GM18498 (cell line): ENCODE measurements around the gene ALG8.
"Not testable (repeated sequence)": the region's sequence is repeated elsewhere in the genome, so short reads cannot be mapped to it uniquely, and the experiment has no call there.

ENCODE experiments used
- ATAC-seq: cut with Tn5 transposase; IDR thresholded peaks from one replicate; pipeline ENCODE4 v1.9.1; 2021; ENCODE audit warnings: mild to moderate bottlenecking, moderate library complexity; ENCODE audit not compliant: unreplicated experiment

Gene ALG8

DNA sequence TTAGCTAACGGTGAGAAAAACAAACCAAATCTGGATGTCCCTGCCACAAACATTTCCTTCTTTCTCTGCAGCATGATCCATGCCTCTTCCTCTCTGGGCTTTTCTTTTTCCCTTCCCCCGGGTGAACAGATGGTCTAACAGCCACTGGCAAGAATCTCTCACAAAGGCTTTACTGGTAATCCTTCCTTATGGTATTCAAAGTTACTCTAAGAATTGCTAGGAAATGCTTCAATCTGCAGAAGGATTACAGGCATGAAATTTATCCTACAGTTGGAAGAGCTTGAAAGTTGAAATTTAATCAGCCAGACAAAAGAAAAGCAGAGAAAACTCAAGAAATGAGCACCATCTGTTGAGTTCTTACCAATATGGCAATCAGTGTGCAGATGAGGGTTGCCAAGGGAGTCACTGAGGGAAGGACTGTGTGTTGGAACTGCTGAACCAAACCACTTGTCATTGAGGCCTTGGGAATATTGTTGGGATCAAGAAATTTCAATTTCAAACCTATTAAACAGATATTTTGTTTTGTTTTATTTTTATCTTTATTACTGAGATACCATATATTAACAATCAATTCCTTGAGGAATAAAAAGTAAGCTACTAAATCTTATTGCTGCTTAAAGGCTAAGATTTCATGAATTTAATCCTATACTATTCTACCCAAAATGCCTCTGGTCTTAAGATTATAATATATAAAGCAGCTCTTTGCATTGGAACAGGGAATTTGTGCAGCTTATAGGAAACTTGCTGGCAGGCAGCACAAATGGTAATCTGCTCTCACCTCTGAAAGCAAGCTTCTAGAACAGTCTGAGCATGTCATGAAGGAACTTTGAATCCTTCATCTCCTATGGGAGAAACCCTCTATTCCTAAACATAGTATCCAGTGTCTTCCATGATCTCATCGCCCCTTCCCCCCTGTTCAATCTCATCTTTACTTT is 30.1 kb downstream of the ALG8 start:
- no peak for ATAC-seq

DNA sequence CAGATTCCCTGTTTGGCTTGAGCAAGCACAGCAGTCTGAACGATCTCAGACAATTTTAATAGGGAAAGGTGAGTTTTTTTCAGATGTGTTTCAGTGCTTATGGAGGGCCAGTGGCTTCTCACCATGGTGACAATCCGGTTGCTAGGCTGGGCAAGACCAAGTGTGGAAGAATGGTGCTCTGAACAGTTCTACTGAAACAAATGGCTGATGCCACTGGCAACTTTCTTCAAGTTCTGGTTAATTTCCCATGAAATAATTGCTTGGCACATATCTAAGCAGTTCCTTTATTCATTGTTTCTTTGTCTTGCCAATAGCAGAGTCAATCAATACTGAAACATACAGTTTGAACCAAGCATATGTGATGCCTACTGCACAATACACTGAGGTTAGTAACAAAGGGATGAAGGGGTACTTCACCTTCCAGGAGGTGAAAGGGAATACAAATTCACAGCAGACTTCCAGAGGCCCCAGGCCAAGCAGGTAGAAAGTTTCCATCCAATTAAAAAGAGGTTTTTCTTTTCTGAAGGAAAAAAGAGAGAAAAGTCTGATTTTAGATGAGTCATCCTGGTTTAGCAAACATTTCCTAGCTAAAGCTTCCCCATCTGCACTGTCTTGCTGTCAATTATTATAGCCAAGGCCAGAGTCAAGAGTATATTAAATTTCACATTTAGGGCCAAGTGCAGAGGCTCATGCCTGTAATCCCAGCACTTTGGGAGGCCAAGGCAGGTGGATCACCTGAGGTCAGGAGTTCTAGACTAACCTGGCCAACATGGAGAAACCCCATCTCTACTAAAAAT is 38.6 kb downstream of the ALG8 start:
- no peak for ATAC-seq

DNA sequence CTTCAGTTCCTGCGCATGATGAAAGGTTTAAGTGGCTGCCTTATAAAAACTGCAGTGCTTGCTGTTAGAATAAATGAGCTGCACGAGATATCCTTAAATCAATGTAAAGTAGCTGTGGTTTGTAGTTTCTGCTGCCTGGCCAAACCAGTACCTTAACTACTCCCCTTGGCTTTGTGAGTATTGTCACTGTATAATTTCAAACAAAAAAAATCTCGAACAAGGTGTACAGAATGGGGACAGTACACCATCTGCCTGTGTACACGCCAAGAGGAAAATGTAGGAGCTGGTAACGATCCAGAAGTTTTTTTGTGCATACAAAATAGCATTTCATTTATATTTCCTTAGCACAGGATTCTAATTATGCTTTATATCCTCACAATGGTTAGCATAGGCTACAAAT is 39.2 kb downstream of the ALG8 start:
- no peak for ATAC-seq

DNA sequence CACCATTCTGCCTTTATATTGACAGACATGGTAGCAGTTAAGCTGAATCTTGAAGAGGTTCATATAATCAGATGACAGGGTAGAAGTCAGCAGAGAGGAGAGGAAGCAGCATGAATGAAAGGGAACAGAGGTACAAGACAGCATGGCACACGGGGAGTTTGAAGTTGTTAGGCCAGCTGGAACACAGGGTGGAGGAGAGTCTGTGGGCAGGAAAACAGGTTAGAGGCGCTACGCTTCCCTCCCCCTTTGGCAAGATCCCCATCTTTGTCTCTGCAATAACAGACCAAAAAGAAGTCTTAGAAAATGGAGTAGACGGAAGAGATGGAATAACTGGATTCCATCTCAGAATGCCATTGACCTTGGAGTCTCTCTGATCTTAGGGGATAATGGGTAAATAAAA is 39.8 kb downstream of the ALG8 start:
- ATAC-seq = no peak

DNA sequence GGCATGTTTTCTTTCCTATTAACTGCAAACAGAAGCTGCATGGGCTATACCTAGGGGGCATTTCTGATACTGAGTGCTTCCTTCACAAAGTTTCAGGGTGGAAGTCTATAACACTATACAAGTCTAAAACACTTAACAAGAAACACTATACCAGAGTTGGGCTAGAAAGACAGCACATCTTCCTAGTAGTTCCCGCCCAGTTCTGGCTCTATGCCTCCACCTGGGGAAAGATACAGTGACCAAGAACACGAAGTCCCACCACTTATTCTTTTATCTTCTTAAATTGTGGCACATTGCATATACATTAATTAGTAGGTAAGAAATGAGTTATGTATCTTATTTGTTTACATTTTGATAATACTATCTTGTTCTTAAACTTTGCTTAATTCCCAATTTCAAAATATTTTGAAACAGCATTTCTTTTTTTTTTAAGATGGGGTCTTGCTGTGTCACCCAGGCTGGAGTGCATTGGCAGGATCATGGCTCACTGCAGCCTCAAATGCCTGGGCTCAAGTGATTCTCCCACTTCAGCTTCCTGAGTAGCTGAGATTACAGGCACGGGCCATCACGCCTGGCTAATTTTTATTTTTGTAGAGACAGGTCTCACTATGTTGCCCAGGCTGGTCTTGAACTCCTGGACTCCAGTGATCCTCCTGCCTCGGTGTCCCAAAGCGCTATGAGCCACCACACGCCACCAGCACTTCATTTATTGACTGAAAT is 41.6 kb downstream of the ALG8 start:
- ATAC-seq = no peak

DNA sequence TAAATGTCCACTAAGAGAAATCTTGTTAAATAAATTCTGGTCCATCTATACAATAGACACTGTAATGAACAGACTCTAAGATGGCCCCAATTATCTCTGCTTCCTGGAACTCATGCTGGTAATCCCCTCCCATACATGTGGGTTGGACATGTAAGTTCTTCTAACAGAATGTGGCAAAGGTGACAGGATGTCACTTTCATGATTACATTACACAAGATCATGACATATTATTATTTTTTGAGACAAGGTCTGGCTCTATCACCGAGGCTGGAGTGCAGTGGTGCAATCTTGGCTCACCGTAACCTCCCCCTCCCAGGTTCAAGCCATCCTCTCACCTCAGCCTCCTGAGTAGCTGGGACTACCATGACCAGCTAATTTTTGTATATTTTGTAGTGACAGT is 45.2 kb downstream of the ALG8 start:
- ATAC-seq = no peak

DNA sequence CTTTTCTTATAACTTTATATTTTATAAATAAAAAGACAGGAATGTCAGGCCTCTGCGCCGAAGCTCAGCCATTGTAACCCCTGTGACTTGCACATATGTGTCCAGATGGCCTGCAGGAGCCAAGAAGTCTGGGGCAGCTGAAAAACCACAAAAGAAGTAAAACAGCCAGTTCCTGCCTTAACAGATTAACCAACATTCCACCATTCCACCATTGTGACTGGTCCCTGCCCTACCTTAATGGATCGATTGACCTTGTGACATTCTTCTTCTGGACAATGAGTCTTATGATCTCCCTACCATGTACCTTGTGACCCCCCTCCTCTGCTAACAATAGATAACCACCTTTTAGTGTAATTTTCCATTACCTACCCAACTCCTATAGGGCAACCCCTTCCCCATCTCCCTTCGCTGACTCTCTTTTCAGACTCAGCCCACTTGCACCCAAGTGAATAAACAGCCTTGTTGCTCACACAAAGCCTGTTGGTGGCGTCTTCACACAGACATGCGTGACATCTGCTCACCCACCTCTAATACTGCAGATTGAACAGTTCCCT is 52.8 kb downstream of the ALG8 start:
- ATAC-seq = not testable (repeated sequence)

DNA sequence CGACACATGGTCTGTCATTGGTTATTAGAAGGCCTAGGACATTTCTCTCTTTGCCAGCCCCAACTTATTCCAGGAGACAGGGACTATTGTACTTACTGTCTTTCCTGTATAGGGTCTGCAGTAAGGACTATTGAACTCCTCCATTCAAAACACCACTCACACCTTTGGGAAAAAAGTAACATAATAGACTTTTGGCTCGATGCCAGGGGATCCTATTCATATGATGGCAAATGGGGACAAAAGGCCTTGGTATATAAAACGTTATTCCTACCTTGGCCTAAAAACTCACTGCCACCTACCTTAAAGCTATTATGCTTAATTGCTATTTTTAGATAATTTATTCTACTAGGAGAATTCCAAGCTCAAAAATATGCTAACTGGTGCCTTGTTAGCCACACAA is 53.5 kb downstream of the ALG8 start:
- no peak for ATAC-seq

DNA sequence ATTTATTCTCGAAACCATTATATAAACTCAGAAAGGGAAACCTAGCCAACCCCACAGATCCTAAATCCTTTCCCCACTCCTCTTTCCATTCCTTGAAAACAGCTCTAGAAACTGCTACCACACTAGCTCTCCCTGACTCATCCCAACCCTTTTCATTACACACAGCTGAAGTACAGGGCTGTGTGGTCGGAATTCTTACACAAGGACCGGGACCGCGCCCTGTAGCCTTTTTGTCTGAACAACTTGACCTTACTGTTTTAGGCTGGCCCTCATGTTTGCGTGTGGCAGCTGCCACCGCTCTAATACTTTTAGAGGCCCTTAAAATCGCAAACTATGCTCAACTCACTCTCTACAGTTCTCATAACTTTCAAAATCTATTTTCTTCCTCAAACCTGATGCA is 54.9 kb downstream of the ALG8 start:
- not testable (repeated sequence) for ATAC-seq

DNA sequence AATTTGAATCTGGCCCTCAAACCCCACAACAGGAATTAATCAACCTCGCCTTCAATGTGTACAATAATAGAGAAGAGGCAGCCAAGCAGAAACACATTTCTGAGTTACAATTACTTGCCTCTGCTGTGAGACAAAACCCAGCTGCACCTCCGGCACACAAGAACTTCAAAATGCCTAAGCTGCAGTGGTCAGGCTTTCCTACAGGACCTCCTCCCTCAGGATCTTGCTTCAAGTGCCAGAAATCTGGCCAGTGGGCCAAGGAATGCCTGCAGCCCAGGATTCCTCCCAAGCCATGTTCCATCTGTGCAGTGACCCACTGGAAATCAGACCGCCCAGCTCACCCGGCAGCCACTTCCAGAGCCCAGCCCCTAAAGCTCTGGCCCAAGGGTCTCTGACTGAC is 56.4 kb downstream of the ALG8 start:
- ATAC-seq = no peak

DNA sequence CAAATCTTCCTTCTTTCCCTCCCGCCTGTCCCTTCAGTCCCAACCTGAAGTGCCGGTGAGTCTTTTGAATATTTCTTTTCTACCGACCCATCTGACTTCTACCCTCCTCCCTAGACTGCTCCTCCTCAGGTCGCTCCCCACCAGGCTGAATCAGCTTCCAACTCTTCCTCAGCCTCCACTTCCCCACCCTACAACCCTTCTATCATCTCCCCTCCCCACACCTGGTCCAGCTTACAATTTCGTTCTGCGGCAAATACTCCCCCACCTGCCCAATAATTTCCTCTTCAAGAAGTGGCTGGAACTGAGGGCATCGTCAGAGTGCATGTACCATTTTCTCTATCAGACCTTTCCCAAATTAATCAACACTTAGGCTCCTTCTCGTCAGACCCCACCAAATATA is 57.3 kb downstream of the ALG8 start:
- ATAC-seq = no peak

DNA sequence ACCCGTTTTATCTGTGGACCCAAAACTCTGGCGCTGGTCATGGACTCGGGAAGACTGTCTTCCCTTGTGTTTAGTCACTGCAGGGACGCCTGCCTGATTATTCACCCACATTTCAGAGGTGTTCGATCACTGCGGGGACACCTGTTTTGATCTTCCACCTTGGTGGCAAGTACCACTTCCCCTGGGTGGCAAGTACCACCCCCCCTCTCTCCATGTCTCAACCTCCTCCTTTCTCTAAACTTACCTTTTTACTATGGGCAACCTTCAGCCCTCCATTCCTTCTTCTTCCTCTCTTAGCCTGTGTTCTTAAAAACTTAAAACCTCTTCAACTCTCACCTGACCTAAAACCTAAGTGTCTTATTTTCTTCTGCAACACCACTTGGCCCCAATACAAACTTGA is 57.8 kb downstream of the ALG8 start:
- ATAC-seq = no peak

DNA sequence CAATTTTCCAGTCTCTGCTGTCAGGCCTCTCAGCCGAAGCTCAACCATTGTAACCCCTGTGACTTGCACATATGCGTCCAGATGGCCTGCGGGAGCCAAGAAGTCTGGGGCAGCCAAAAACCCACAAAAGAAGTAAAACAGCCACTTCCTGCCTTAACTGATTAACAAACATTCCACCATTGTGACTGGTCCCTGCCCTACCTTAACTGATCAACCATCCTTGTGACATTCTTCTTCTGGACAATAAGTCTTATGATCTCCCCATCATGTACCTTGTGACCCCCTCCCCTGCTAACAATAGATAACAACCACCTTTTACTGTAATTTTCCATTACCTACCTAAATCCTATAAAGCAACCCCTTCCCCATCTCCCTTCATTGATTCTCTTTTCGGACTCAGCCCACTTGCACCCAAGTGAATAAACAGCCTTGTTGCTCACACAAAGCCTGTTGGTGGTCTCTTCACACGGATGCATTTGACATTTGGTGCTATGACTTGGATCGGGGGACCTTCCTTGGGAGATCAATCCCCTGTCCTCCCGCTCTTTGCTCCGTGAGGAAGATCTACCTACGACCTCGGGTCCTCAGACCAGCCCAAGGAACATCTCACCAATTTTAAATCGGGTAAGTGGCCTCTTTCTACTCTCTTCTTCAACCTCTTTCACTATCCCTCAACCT is 58.5 kb downstream of the ALG8 start:
- no peak for ATAC-seq

DNA sequence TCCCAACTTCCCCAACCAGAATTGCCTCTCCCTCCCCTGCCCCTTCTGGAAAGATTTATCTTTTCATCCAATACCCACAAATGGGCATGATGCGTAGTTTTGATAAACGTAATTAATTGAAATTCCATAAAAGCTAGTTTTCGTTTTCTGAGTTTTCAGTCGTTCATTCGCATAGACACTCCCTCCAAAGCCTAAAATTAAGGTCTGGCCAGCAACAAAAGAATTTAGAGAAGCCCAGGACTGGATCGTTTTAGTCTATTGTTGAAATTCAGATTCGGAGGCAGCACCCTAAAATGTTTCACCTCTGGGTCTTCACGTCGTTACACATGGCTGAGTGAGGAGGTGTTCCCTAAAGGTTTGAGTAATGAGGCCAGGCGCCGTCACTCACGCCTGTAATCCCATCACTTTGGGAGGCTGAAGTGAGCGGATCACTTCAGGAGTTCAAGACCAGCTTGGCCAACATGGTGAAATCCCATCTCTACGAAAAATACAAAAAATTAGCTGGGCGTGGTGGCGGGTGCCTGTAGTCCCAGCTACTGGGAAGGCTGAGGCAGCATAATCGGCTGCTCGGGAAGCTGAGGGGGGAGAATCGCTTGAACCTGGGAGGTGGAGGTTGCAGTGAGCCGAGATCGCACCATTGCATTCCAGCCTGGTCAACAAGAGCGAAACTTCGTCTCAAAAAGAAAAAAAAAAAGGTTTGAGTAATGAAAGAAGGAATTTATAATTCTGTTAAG is 59.2 kb downstream of the ALG8 start:
- no peak for ATAC-seq

DNA sequence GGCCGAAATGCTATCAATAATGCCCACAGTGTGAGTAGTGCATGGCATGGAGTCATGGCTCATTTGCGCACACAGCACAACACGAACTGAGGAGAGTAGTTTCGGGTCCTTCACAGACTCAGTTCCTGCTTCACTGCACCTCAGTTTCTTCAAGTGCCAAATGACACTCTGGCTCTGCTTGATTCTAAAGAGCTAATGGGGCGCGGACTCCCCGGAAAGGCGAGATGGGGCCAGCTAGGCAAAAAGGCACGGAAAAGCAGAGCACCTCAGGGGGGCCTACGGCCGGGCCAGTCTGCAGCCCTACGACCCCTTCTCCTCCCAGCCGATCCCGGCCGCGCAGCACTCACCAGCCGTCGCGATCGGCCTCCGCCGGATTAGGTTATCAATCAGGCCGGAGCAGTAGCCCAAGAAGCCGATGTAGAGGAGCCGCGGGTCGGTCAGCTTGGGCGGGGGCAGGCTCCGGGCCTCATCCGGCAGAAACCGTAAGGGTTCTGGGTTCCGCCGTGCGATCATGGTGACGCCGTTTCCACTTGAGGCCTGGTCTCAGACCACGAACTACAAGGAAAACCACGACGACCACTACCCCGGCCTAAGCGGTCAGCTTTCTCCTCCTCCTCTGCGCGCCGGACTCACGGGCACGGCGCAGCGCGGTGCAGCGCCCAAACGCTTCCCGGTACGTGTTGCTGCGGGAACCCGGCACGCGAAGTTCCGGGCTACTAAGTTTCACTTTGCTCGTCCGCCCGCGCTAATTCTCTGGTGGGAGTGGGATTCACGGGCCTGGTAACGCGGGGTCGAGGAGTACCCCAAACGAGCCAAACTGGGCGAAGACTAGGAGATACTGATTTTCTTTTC is 60.0 kb downstream of the ALG8 start, which contains the start of gene NDUFC2:
NDUFC2 (minus strand) TSS at position 631 of the 852 bp plus-strand sequence; CDS start at position 513, 118 bp downstream.
- peak; percentile 84 for ATAC-seq

DNA sequence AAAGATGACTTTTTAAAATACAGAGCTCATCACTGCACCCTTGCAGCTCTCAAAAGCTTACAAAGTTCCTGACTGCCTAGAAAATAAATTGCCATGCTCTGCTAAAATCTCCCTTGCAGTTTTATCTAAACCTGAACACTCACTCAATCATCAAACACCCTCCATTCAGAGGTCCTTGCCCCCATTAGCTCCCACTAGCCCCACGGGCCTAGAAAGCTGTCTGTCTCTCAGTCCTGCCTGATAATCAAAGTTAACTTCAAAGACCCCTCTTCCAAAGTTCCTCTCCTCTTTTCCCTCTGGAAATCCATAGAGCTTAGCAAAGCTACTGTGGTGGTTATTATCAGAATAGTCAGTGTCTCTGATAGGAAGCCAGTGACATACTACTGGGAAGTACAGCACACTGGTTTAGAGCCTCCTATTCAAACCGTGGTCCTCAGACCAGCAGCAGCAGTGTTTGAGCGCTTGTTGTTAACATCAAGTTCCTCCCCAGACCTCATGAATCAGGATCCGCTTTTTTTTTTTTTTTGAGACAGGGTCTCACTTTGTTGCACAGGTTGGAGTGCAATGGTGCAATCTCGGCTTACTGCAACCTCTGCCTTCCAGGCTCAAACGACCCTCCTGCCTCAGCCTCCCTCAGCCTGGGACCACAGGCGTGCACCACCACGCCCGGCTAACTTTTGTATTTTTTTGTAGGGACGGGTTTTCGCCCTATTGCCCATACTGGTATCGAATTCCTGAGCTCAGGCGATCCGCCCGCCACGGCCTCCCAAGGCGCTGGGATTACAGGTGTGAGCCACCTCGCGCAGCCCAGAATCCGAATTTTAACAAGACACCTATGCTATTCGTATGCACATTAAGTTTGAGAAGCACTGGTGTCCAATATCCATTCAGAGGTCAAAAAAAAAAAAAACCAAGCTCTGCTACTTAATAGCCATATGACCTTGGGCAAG is 60.9 kb downstream of the ALG8 start:
- ATAC-seq = no peak

DNA sequence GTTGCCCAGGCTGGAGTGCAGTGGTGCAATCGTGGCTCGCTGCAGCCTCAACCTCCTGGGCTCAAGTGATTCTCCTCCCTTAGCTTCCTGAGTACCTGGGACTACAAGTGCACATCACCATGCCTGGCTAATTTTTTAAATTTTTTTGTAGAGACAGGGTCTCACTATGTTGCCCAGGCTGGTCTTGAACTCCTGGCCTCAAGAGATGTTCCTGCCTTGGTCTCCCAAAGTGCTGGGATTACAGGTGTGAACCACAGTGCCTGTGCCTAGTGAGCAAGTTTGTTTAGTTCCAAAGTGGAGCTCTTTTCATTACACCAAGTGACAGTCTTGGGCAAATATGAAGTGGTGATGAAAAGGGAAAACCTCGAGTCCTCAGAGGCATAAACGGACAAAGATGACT is 61.8 kb downstream of the ALG8 start:
- not testable (repeated sequence) for ATAC-seq
